ENCODE data around the gene YBEY. TPM values are rescaled to one million over a fixed set of nuclear protein-coding genes. Genes with fewer than 3 reads are reported as not detected.
A peak's percentile ranks its signal among the peaks of the same experiment; 100 is the strongest.

The YBEY gene
- total RNA-seq, 2 experiments from 2014 or later, result 18.3 to 23.5 TPM

GRCh38 chr21:46326110-46326703, 40.1 kb downstream of the YBEY start:
- Histone ChIP-seq H3K79me2 (ENCODE audit: insufficient read depth, low read depth, low read length) (peaks cover 67% of the 10 kb centered on the region), H3K27ac (ENCODE audit: low read depth, low read length, poor library complexity, severe bottlenecking) (peak overlapping the region; percentile 88), H4K20me1 (ENCODE audit: insufficient read depth, low read length) (peaks cover 23% of the 10 kb centered on the region), H3K4me1 (ENCODE audit: insufficient read depth, low read length, poor library complexity, severe bottlenecking) (peaks cover 18% of the 10 kb centered on the region), H3K36me3 (ENCODE audit: insufficient read depth, low read length) (peaks cover 67% of the 10 kb centered on the region), H3K9me3 (ENCODE audit: low read length) (no peaks in the 10 kb centered on the region), H3K4me3 (ENCODE audit: low read depth, low read length, poor library complexity, severe bottlenecking) (peak overlapping the region; percentile 86), H2AFZ (ENCODE audit: low read length) (no peak overlapping the region), H3K4me2 (ENCODE audit: low read length) (peak overlapping the region; percentile 93), H3K9me2 (ENCODE audit: insufficient read depth, low read length) (no peaks in the 10 kb centered on the region)
- TSS peak; percentile 31 for BruUV-seq (replicated peaks)
- intact Hi-C loops (cut with micrococcal nuclease; ENCODE audit: unreplicated experiment), result no loop called here
- no peak for DNase-seq (ENCODE audit: low spot score)
- CTCF ChIA-PET (ENCODE audit: unreplicated experiment), result interaction anchor here (0.9 kb wide), 1 partner anchor 8 kb away, joined by 4 read pairs; no protein-coding TSS in a partner anchor
- POLR2A ChIA-PET, result interaction anchor here (0.6 to 1.0 kb wide), 5 partner anchors 8 to 99 kb away, joined by 3 to 5 read pairs (median 3); no protein-coding TSS in a partner anchor
- TF ChIP-seq CTCF (conservative IDR thresholded peaks at IDR 0.05; ENCODE audit: low read length) (peak; percentile 71), EZH2phosphoT487 (IDR thresholded peaks at IDR 0.05; ENCODE audit: borderline replicate concordance, low read depth, low read length) (no peak)

GRCh38 chr21:46327711-46328110, 41.6 kb downstream of the YBEY start:
- POLR2A ChIA-PET, result no interaction called here
- BruUV-seq (replicated peaks), result no TSS peak
- Histone ChIP-seq H3K27ac (ENCODE audit: low read depth, low read length, poor library complexity, severe bottlenecking) (no peak overlapping the region), H3K9me2 (ENCODE audit: insufficient read depth, low read length) (no peaks in the 10 kb centered on the region), H2AFZ (ENCODE audit: low read length) (no peak overlapping the region), H3K4me1 (ENCODE audit: insufficient read depth, low read length, poor library complexity, severe bottlenecking) (peaks cover 11% of the 10 kb centered on the region), H3K4me3 (ENCODE audit: low read depth, low read length, poor library complexity, severe bottlenecking) (no peak overlapping the region), H3K9me3 (ENCODE audit: low read length) (no peaks in the 10 kb centered on the region), H3K4me2 (ENCODE audit: low read length) (no peak overlapping the region), H4K20me1 (ENCODE audit: insufficient read depth, low read length) (peaks cover 8% of the 10 kb centered on the region), H3K36me3 (ENCODE audit: insufficient read depth, low read length) (peaks cover 67% of the 10 kb centered on the region), H3K79me2 (ENCODE audit: insufficient read depth, low read depth, low read length) (peaks cover 57% of the 10 kb centered on the region)
- intact Hi-C loops (cut with micrococcal nuclease; ENCODE audit: unreplicated experiment), result no loop called here
- no peak for DNase-seq (ENCODE audit: low spot score)
- CTCF ChIA-PET (ENCODE audit: unreplicated experiment), result no interaction called here
- TF ChIP-seq CTCF (conservative IDR thresholded peaks at IDR 0.05; ENCODE audit: low read length) (no peak), EZH2phosphoT487 (IDR thresholded peaks at IDR 0.05; ENCODE audit: borderline replicate concordance, low read depth, low read length) (no peak)

- Histone ChIP-seq H3K9me3 (ENCODE audit: low read length) (no peaks in the 10 kb centered on the region), H4K20me1 (ENCODE audit: insufficient read depth, low read length) (peaks cover 4% of the 10 kb centered on the region; the same call in 1 of the 2 replicates), H3K4me1 (ENCODE audit: insufficient read depth, low read length, poor library complexity, severe bottlenecking) (peaks cover 11% of the 10 kb centered on the region), H3K4me2 (ENCODE audit: low read length) (no peak overlapping the region), H2AFZ (ENCODE audit: low read length) (no peak overlapping the region), H3K36me3 (ENCODE audit: insufficient read depth, low read length) (peaks cover 65% of the 10 kb centered on the region), H3K4me3 (ENCODE audit: low read depth, low read length, poor library complexity, severe bottlenecking) (no peak overlapping the region), H3K27ac (ENCODE audit: low read depth, low read length, poor library complexity, severe bottlenecking) (no peak overlapping the region), H3K79me2 (ENCODE audit: insufficient read depth, low read depth, low read length) (peaks cover 53% of the 10 kb centered on the region), H3K9me2 (ENCODE audit: insufficient read depth, low read length) (no peaks in the 10 kb centered on the region)
- no peak for TF ChIP-seq CTCF (conservative IDR thresholded peaks at IDR 0.05; ENCODE audit: low read length)
- no peak for TF ChIP-seq EZH2phosphoT487 (IDR thresholded peaks at IDR 0.05; ENCODE audit: borderline replicate concordance, low read depth, low read length)
- intact Hi-C loops (cut with micrococcal nuclease; ENCODE audit: unreplicated experiment), result no loop called here
- BruUV-seq (replicated peaks), result no TSS peak
- ChIA-PET POLR2A (no interaction called here), CTCF (ENCODE audit: unreplicated experiment) (no interaction called here)
- DNase-seq (ENCODE audit: low spot score), result no peak
Measured at GRCh38 chr21:46328151-46328550, 42.0 kb downstream of the YBEY start.
